ENCODE results near the gene PAK1.

DNA sequence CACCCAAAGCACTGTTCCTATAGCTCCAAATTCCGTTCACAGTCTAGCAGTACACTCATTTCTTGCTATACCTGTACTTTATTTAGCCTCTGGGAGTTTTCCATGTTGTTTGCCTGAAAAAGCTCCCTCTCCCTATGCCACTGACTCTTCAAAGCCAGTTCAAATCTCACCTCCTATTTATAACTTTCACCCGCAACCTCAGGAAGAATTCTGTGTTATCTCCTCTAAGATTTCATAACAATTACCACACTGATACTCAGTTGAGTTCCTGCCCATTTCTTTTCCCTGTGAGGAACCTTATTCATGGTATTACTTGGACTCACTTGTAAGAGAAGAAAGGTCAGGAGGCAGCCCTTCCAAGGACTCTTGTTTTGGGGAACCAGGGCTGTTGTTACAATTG is 197.6 kb downstream of the PAK1 start:
- no peak for TF ChIP-seq EZH2 (IDR thresholded peaks at IDR 0.05; ENCODE audit: insufficient read depth, low read length)
- TF ChIP-seq, protein P1, sequence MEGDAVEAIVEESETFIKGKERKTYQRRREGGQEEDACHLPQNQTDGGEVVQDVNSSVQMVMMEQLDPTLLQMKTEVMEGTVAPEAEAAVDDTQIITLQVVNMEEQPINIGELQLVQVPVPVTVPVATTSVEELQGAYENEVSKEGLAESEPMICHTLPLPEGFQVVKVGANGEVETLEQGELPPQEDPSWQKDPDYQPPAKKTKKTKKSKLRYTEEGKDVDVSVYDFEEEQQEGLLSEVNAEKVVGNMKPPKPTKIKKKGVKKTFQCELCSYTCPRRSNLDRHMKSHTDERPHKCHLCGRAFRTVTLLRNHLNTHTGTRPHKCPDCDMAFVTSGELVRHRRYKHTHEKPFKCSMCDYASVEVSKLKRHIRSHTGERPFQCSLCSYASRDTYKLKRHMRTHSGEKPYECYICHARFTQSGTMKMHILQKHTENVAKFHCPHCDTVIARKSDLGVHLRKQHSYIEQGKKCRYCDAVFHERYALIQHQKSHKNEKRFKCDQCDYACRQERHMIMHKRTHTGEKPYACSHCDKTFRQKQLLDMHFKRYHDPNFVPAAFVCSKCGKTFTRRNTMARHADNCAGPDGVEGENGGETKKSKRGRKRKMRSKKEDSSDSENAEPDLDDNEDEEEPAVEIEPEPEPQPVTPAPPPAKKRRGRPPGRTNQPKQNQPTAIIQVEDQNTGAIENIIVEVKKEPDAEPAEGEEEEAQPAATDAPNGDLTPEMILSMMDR (IDR thresholded peaks at IDR 0.05; ENCODE audit: insufficient read depth, low read depth, low read length), result no peak
